Brain microvascular endothelial cell (primary cell): ENCODE results near the gene OTP.
"Not testable (repeated sequence)": the region's sequence is repeated elsewhere in the genome, so short reads cannot be mapped to it uniquely, and the experiment has no call there.

Experiments
- DNase-seq: peaks from one replicate; pipeline ENCODE4 v3.0.0-alpha.2; 2020
- H3K27ac ChIP-seq: fragments of 250-450 bp; sonication (Bioruptor Pico); 2 replicates; pipeline ENCODE4 v1.5.1; 2020; ENCODE audit warnings: mild to moderate bottlenecking, moderate library complexity
- H3K27me3 ChIP-seq: fragments of 250-450 bp; sonication (Bioruptor Pico); replicated peaks from 2 replicates; pipeline ENCODE4 v1.5.1; 2020; ENCODE audit warnings: mild to moderate bottlenecking
- H3K36me3 ChIP-seq: fragments of 250-450 bp; sonication (Bioruptor Pico); replicated peaks from 2 replicates; pipeline ENCODE4 v1.5.1; 2020; ENCODE audit warnings: mild to moderate bottlenecking
- H3K4me3 ChIP-seq: 2 replicates; pipeline ENCODE4 v1.5.1; 2011; ENCODE audit warnings: low read depth, mild to moderate bottlenecking, control low read depth, low read length, moderate library complexity
- in situ Hi-C: cut with HindIII; loops from 2 replicates; pipeline ENCODE4 v1.10.0; 2017; ENCODE audit warnings: low sequenced_read_pairs, low pct_ligation_motif_present
- TF ChIP-seq, protein P1 (sequence below): IDR thresholded peaks from 2 replicates; pipeline ENCODE4 v1.5.1; 2011; ENCODE audit warnings: low read depth, mild to moderate bottlenecking, moderate library complexity, low read length, control low read depth, inconsistent platforms; ENCODE audit errors: missing control alignments

Gene OTP

DNA sequence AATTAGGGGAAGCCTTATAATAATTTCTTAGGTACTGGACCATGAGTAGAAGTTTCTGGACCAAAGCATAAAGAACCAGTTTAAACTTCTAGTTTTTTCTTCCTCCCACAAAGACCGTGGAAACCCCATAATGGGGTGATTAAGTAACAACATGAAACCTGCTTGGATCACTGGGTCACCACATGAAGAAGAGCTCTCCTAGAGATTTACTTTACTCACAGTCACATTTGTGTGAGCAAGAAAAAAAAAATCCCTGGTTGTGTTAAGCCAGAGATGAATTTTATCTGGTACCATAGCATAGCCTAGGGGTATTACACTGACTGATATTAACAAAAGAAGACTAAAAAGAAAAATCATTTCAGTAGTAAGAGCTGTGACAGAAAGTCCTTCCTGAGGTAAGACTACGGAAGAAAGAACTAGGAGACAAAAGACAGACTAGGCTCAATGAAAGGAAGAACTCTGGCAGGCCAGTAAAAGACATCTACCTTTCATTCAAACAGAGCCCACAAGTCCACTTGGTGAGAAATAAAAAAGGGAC, 15.2 kb downstream of the OTP start:
- TF ChIP-seq, protein P1, sequence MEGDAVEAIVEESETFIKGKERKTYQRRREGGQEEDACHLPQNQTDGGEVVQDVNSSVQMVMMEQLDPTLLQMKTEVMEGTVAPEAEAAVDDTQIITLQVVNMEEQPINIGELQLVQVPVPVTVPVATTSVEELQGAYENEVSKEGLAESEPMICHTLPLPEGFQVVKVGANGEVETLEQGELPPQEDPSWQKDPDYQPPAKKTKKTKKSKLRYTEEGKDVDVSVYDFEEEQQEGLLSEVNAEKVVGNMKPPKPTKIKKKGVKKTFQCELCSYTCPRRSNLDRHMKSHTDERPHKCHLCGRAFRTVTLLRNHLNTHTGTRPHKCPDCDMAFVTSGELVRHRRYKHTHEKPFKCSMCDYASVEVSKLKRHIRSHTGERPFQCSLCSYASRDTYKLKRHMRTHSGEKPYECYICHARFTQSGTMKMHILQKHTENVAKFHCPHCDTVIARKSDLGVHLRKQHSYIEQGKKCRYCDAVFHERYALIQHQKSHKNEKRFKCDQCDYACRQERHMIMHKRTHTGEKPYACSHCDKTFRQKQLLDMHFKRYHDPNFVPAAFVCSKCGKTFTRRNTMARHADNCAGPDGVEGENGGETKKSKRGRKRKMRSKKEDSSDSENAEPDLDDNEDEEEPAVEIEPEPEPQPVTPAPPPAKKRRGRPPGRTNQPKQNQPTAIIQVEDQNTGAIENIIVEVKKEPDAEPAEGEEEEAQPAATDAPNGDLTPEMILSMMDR, result no peak
- H3K36me3 ChIP-seq, result no peaks in the 10 kb centered on the region
- DNase-seq, result no peak
- H3K27me3 ChIP-seq, result peaks cover 60% of the 10 kb centered on the region
- no peak overlapping the region for H3K27ac ChIP-seq
- in situ Hi-C loops, result no loop called here
- no peak overlapping the region for H3K4me3 ChIP-seq

DNA sequence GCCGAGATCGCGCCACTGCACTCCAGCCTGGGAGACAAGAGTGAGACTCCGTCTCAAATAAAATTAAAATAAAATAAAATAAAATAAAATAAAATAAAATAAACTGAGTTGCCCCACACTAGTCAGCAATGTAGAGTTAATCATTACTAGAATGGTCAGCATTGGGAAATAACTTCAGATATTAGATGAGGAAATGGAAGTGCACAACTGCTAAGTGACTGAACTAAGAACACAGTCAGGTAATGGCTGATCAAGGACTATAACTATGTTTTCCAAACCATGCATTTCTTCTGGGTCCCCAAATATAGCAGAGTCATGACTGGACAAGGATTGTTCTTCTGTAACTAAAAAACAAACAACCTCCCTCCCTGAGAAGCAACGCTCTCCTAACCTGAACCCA, 17.1 kb downstream of the OTP start:
- no peak overlapping the region for H3K4me3 ChIP-seq
- TF ChIP-seq, protein P1, result no peak
- no peak overlapping the region for H3K27ac ChIP-seq
- H3K36me3 ChIP-seq, result no peaks in the 10 kb centered on the region
- DNase-seq, result no peak
- in situ Hi-C loops, result no loop called here
- peaks cover 43% of the 10 kb centered on the region for H3K27me3 ChIP-seq

GRCh38 chr5:77620405-77620804, 18.1 kb downstream of the OTP start:
- TF ChIP-seq, protein P1, result no peak
- in situ Hi-C loops, result no loop called here
- H3K27me3 ChIP-seq, result peaks cover 35% of the 10 kb centered on the region
- no peak for DNase-seq
- H3K4me3 ChIP-seq, result no peak overlapping the region
- H3K36me3 ChIP-seq, result no peaks in the 10 kb centered on the region
- no peak overlapping the region for H3K27ac ChIP-seq

DNA sequence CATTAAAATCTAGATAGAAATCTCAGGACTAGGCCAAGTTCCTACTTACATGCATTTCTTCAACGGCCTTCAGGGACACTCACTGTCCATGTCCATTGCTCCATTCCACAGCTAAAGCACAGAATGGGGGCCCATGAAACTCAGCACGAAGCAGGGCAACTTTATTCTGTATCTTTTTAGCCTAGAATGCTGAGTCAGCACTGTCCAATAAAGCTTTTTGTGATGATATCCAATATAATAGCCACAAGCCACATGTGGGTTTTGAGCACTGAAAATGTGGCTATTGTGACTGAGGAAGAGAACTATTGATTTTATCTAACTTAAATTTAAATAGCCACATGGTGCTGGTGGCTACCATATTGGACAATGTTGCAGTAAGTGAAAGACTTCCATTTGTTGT, 21.6 kb downstream of the OTP start:
- Histone ChIP-seq H3K27ac (no peak overlapping the region), H3K27me3 (peaks cover 4% of the 10 kb centered on the region), H3K36me3 (no peaks in the 10 kb centered on the region), H3K4me3 (no peak overlapping the region)
- TF ChIP-seq, protein P1, result no peak
- no peak for DNase-seq
- in situ Hi-C loops, result no loop called here

GRCh38 chr5:77608927-77609326, 29.6 kb downstream of the OTP start:
- DNase-seq, H3K27ac ChIP-seq, H3K4me3 ChIP-seq, in situ Hi-C loops, H3K36me3 ChIP-seq, H3K27me3 ChIP-seq: not testable (repeated sequence)

DNA sequence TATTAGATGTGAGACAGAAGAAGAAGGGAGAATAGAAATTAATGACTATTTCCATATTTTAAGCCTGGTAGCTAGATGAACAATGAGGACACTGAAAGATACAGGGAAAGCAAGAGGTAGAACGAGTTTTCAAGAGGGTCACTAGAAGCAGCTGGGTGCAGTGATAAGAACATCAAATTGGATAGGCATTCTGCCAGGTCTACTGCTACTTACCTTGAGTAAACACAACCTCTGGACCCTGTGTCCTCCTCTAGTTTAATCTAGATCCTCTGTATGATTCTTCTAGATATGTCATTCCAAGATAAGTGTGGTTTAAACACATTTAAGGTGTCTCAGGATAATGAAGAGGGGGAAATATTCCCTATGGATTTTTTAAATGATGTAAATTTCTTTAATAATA, 31.2 kb downstream of the OTP start:
- DNase-seq, result no peak
- Histone ChIP-seq H3K27me3 (peaks cover 4% of the 10 kb centered on the region), H3K36me3 (no peaks in the 10 kb centered on the region), H3K27ac (no peak overlapping the region), H3K4me3 (no peak overlapping the region)
- TF ChIP-seq, protein P1, result no peak
- in situ Hi-C loops, result no loop called here
